PC-3 (cell line): ENCODE results near the gene GRIK1. TPM values are rescaled to one million over a fixed set of nuclear protein-coding genes. Genes with fewer than 3 reads are reported as not detected.

Experiments
- ATAC-seq: fragments of 200-7000 bp; cut with Tn5 transposase; 2 replicates; pipeline ENCODE4 v1.9.1; 2020; ENCODE audit warnings: mild to moderate bottlenecking, moderate library complexity
- BruUV-seq: library from RNA; stranded (reverse); fragments of 400-500 nt; replicated peaks from 2 replicates; lab custom pipeline; 2021; lab: Mats Ljungman, UMichigan
- CTCF ChIA-PET: fragments of 300-600 bp; sonication (Branson Sonifier 250); formaldehyde crosslinking; loops from one replicate; lab custom pipeline; 2022; ENCODE audit warnings: antibody characterized with exemption; lab: Charles Lee
- POLR2A ChIA-PET: fragments of 300-600 bp; sonication (Branson Sonifier 250); formaldehyde crosslinking; loops from one replicate; lab custom pipeline; 2022; ENCODE audit warnings: antibody characterized with exemption; ENCODE audit not compliant: unreplicated experiment; lab: Charles Lee
- DNase-seq: peaks from one replicate; pipeline ENCODE4 v3.0.0-alpha.2; 2015
- H2AFZ ChIP-seq: fragments of 300-600 bp; sonication (generic); 2 replicates; pipeline ENCODE4 v1.6.0; 2016; ENCODE audit warnings: antibody characterized with exemption, low read length
- H3F3A ChIP-seq: fragments of 300-600 bp; sonication (generic); one replicate; pipeline ENCODE4 v1.6.0; 2017; ENCODE audit warnings: antibody characterized with exemption, low read length, control low read depth, mild to moderate bottlenecking; ENCODE audit not compliant: unreplicated experiment
- H3K27ac ChIP-seq: fragments of 300-600 bp; sonication (generic); 2 replicates; pipeline ENCODE4 v1.5.1; 2016; ENCODE audit warnings: mild to moderate bottlenecking, low read length
- H3K27me3 ChIP-seq: fragments of 300-600 bp; sonication (generic); 2 replicates; pipeline ENCODE4 v1.6.1; 2016; ENCODE audit warnings: low read length, mixed read lengths
- H3K36me3 ChIP-seq: fragments of 300-600 bp; sonication (generic); 2 replicates; pipeline ENCODE4 v1.6.1; 2016; ENCODE audit warnings: low read depth, mixed run types, low read length, mixed read lengths
- H3K4me1 ChIP-seq: fragments of 300-600 bp; sonication (generic); 2 replicates; pipeline ENCODE4 v1.5.1; 2016; ENCODE audit warnings: low read length; ENCODE audit not compliant: insufficient read depth
- H3K4me2 ChIP-seq: fragments of 300-600 bp; sonication (generic); 2 replicates; pipeline ENCODE4 v1.6.0; 2016; ENCODE audit warnings: low read length
- H3K4me3 ChIP-seq: fragments of 300-600 bp; sonication (generic); 2 replicates; pipeline ENCODE4 v1.5.1; 2016; ENCODE audit warnings: mild to moderate bottlenecking, low read length, mixed read lengths
- H3K79me2 ChIP-seq: fragments of 300-600 bp; sonication (generic); 2 replicates; pipeline ENCODE4 v1.6.1; 2017; ENCODE audit warnings: low read length, mixed read lengths
- H3K9ac ChIP-seq: fragments of 300-600 bp; sonication (generic); 2 replicates; pipeline ENCODE4 v1.6.0; 2016; ENCODE audit warnings: mild to moderate bottlenecking, low read length
- H3K9me2 ChIP-seq: fragments of 300-600 bp; sonication (generic); replicated peaks from 2 replicates; pipeline ENCODE4 v1.6.1; 2016; ENCODE audit warnings: mixed run types, low read length, mixed read lengths
- H3K9me3 ChIP-seq: fragments of 300-600 bp; sonication (generic); 2 replicates; pipeline ENCODE4 v1.6.1; 2016; ENCODE audit warnings: low read length, mixed read lengths
- H4K20me1 ChIP-seq: fragments of 300-600 bp; sonication (generic); 2 replicates; pipeline ENCODE4 v1.6.1; 2016; ENCODE audit warnings: low read length, mixed read lengths
- CTCF ChIP-seq: fragments of 300-600 bp; sonication (generic); conservative IDR thresholded peaks from 2 replicates; pipeline ENCODE4 v1.5.1; 2017; ENCODE audit warnings: antibody characterized with exemption, low read depth, mild to moderate bottlenecking, low read length
- EZH2 ChIP-seq: fragments of 300-600 bp; sonication (generic); IDR thresholded peaks from one replicate; pipeline ENCODE4 v1.6.1; 2017; ENCODE audit warnings: antibody characterized with exemption, mild to moderate bottlenecking, low read length; ENCODE audit not compliant: unreplicated experiment
- EZH2phosphoT487 ChIP-seq: fragments of 300-600 bp; sonication (generic); IDR thresholded peaks from 2 replicates; pipeline ENCODE4 v1.6.1; 2018; ENCODE audit warnings: mild to moderate bottlenecking, antibody characterized with exemption, low read length, borderline replicate concordance
- intact Hi-C: fragments of 100-400 bp; cut with micrococcal nuclease; formaldehyde crosslinking; loops from 2 replicates; pipeline ENCODE4 v1.9.0; 2023
- total RNA-seq: library from RNA; depleted of rRNA; stranded (reverse); fragments of >200 nt; gene quantifications from 2 replicates; pipeline ENCODE4 v1.2.3, GENCODE V29; 2014

Gene GRIK1
- total RNA-seq, 1 experiment from 2014 or later, result not detected

- H4K20me1 ChIP-seq, result no peaks in the 10 kb centered on the region
Measured at GRCh38 chr21:29501451-29501850, 438.3 kb downstream of the GRIK1 start.

GRCh38 chr21:29499734-29500343, 440.0 kb downstream of the GRIK1 start:
- H3F3A ChIP-seq, result no peaks in the 10 kb centered on the region
- ATAC-seq, result peak; percentile 66
- H3K9ac ChIP-seq, result no peak overlapping the region
- peak; percentile 88 for TF ChIP-seq CTCF
- TF ChIP-seq EZH2phosphoT487, result no peak
- no peak for TF ChIP-seq EZH2
- H3K27ac ChIP-seq, result no peak overlapping the region
- no peaks in the 10 kb centered on the region for H4K20me1 ChIP-seq
- POLR2A ChIA-PET, result no interaction called here
- no peaks in the 10 kb centered on the region for H3K79me2 ChIP-seq
- no TSS peak for BruUV-seq
- H3K4me1 ChIP-seq, result no peaks in the 10 kb centered on the region
- no peak overlapping the region for H2AFZ ChIP-seq
- H3K4me3 ChIP-seq, result no peak overlapping the region
- no peaks in the 10 kb centered on the region for H3K27me3 ChIP-seq
- intact Hi-C loops, result no loop called here
- H3K4me2 ChIP-seq, result no peak overlapping the region
- peak; percentile 67 for DNase-seq
- H3K36me3 ChIP-seq, result no peaks in the 10 kb centered on the region
- CTCF ChIA-PET, result no interaction called here
- no peaks in the 10 kb centered on the region for H3K9me2 ChIP-seq
- no peaks in the 10 kb centered on the region for H3K9me3 ChIP-seq

More at GRCh38 chr21:29501451-29501850, 438.3 kb downstream of the GRIK1 start:
- CTCF ChIA-PET, result no interaction called here
- Histone ChIP-seq H3K4me2 (no peak overlapping the region), H3K36me3 (no peaks in the 10 kb centered on the region), H3K9me3 (no peaks in the 10 kb centered on the region), H3K27ac (no peak overlapping the region), H3K4me1 (no peaks in the 10 kb centered on the region), H3K4me3 (no peak overlapping the region), H3K9me2 (no peaks in the 10 kb centered on the region), H3K27me3 (no peaks in the 10 kb centered on the region), H3F3A (no peaks in the 10 kb centered on the region), H3K9ac (no peak overlapping the region), H3K79me2 (no peaks in the 10 kb centered on the region), H2AFZ (no peak overlapping the region)
- POLR2A ChIA-PET, result no interaction called here
- intact Hi-C loops, result no loop called here
- BruUV-seq, result no TSS peak
- ATAC-seq (peak; percentile 72), DNase-seq (peak; percentile 60)
- TF ChIP-seq EZH2 (no peak), EZH2phosphoT487 (no peak), CTCF (no peak)

GRCh38 chr21:29499229-29499628, 440.6 kb downstream of the GRIK1 start:
- no peaks in the 10 kb centered on the region for H3K27me3 ChIP-seq
- H3K27ac ChIP-seq, result no peak overlapping the region
- H3K9me3 ChIP-seq, result no peaks in the 10 kb centered on the region
- H3K4me3 ChIP-seq, result no peak overlapping the region
- no TSS peak for BruUV-seq
- no peak overlapping the region for H3K9ac ChIP-seq
- H3K36me3 ChIP-seq, result no peaks in the 10 kb centered on the region
- no peak for DNase-seq
- no peaks in the 10 kb centered on the region for H3K79me2 ChIP-seq
- TF ChIP-seq EZH2phosphoT487 (no peak), CTCF (no peak), EZH2 (no peak)
- H4K20me1 ChIP-seq, result no peaks in the 10 kb centered on the region
- no peak overlapping the region for H2AFZ ChIP-seq
- no peak overlapping the region for H3K4me2 ChIP-seq
- intact Hi-C loops, result no loop called here
- ChIA-PET CTCF (no interaction called here), POLR2A (no interaction called here)
- ATAC-seq, result no peak
- no peaks in the 10 kb centered on the region for H3K4me1 ChIP-seq
- H3K9me2 ChIP-seq, result no peaks in the 10 kb centered on the region
- H3F3A ChIP-seq, result no peaks in the 10 kb centered on the region
